GM19438 (cell line): Measurements from ENCODE around the gene AP2S1.
A peak's percentile ranks its signal among the peaks of the same experiment; 100 is the strongest.
"Not testable (repeated sequence)": the region's sequence is repeated elsewhere in the genome, so short reads cannot be mapped to it uniquely, and the experiment has no call there.

Experiments
- ATAC-seq: cut with Tn5 transposase; IDR thresholded peaks from one replicate; pipeline ENCODE4 v1.9.1; 2021; ENCODE audit warnings: low read depth; ENCODE audit not compliant: unreplicated experiment

Gene AP2S1

GRCh38 chr19:46868025-46868802, 17.6 kb upstream of the AP2S1 start:
- ATAC-seq = no peak

GRCh38 chr19:46867170-46867569, 16.5 kb upstream of the AP2S1 start:
- no peak for ATAC-seq

GRCh38 chr19:46866407-46867136, 15.9 kb upstream of the AP2S1 start:
- no peak for ATAC-seq

- ATAC-seq = no peak
These were observed 13.4 kb upstream of the AP2S1 start for GRCh38 chr19:46863818-46864629.

- no peak for ATAC-seq
These were observed 12.5 kb upstream of the AP2S1 start for GRCh38 chr19:46862974-46863632.

GRCh38 chr19:46862503-46862834, 11.8 kb upstream of the AP2S1 start:
- no peak for ATAC-seq

- ATAC-seq = no peak
These were observed 11.3 kb upstream of the AP2S1 start for GRCh38 chr19:46861691-46862502.

GRCh38 chr19:46860846-46861690, 10.4 kb upstream of the AP2S1 start, which contains the start of gene ARHGAP35:
TSS of gene ARHGAP35 (plus strand) at chr19:46860997. CDS start at chr19:46918676, 57,679 bp downstream.
- ATAC-seq = peak; percentile 21

GRCh38 chr19:46860125-46860845, 9.6 kb upstream of the AP2S1 start:
- ATAC-seq = peak; percentile 60

- ATAC-seq = no peak
These were observed 9.0 kb upstream of the AP2S1 start for GRCh38 chr19:46859637-46860124.

- peak; percentile 39 for ATAC-seq
These were observed 5.7 kb upstream of the AP2S1 start for GRCh38 chr19:46856062-46857022.

- ATAC-seq = not testable (repeated sequence)
These were observed 4.1 kb upstream of the AP2S1 start for GRCh38 chr19:46854698-46855097.

GRCh38 chr19:46852830-46853229, 2.2 kb upstream of the AP2S1 start:
- ATAC-seq = no peak

- no peak for ATAC-seq
These were observed 1.0 kb downstream of the AP2S1 start for GRCh38 chr19:46849610-46850009.

GRCh38 chr19:46848389-46848788, 2.3 kb downstream of the AP2S1 start:
- no peak for ATAC-seq

GRCh38 chr19:46847528-46847927, 3.1 kb downstream of the AP2S1 start:
- no peak for ATAC-seq

GRCh38 chr19:46845959-46846459, 4.6 kb downstream of the AP2S1 start:
- no peak for ATAC-seq
